GM12873 (cell line): ENCODE data around the gene KIAA0513.

Experiments used
- TF ChIP-seq, protein P1 (sequence below): IDR thresholded peaks from 2 replicates; pipeline ENCODE4 v1.5.1; 2012; ENCODE audit warnings: low read depth, mild to moderate bottlenecking, moderate library complexity, low read length, control low read depth; ENCODE audit not compliant: insufficient read depth; ENCODE audit errors: missing control alignments

Gene KIAA0513

DNA sequence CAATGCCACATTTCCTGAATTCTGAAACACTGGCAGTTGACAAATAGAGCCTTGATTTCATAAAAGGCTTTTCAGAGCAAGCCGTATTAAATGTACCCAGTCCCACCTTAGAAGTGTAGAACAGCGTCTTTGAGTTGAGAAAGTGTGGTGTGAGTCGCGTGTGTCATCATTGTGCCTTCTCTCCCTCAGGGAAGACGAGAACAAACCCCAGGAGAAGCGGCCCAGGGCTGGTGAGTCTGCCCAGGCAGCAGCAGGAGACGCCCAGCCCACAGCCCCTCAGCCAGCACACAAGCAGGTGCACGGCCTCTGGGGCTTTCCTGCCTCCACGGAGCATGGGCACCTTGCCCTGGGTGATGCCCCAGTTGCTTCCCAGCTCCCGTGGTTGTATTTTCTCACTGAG lies 50.6 kb downstream of the KIAA0513 start:
- TF ChIP-seq, protein P1, sequence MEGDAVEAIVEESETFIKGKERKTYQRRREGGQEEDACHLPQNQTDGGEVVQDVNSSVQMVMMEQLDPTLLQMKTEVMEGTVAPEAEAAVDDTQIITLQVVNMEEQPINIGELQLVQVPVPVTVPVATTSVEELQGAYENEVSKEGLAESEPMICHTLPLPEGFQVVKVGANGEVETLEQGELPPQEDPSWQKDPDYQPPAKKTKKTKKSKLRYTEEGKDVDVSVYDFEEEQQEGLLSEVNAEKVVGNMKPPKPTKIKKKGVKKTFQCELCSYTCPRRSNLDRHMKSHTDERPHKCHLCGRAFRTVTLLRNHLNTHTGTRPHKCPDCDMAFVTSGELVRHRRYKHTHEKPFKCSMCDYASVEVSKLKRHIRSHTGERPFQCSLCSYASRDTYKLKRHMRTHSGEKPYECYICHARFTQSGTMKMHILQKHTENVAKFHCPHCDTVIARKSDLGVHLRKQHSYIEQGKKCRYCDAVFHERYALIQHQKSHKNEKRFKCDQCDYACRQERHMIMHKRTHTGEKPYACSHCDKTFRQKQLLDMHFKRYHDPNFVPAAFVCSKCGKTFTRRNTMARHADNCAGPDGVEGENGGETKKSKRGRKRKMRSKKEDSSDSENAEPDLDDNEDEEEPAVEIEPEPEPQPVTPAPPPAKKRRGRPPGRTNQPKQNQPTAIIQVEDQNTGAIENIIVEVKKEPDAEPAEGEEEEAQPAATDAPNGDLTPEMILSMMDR, result no peak

DNA sequence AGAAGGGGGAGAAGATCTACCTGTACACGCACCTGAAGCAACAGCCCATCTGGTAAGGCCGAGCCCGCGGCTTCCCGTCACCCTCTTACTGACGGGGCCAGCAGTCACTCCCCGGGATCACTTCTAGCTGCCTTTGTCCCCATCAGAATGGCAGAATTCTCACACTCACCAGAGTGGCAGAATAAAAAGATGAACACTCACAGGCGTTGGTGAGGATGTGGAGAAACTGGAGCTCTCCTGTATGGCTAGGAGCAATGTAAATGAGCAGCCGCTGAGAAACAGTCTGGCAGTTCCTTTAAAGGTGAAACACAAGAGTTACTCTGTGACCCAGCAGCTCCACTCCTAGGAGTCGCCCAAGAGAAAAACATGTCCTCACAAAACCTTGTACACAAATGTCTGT lies 51.4 kb downstream of the KIAA0513 start:
- TF ChIP-seq, protein P1, result no peak

DNA sequence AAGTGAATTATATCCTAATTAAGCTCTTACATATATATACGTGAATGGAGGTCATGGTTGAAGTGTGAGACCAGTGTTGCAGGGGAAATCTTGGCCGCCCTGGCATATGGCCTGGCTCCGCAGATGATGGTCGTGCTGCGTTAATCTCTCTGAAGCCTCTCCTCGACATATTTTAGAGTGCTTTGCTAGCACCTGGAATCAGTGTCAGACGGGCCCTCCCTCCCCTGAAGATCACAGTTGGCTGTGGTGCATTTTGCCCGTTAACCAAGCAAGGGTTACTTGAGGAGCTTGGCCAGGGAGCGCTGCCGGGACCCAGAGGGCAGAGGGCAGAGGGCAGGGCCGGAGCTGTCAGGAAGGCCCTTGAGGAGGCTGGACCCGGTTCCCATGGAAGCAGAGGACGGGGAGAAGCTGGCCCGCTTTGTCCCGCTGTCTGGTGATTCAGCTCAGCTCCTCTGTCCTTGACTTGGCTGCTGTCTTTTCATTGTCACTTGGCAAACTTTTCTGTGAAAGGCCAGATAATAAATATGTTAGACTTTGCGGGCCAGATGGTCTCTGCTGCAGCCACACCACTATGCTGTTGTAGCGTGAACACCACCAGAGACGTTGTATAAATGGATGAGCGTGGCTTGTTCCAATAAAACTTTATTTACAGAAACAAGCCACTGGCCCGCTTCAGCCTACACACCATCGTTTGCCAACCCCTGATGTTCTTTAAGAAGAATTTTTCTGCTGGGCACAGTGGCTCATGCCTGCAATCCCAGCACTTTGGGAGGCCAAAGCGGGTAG lies 52.4 kb downstream of the KIAA0513 start:
- TF ChIP-seq, protein P1, result no peak

DNA sequence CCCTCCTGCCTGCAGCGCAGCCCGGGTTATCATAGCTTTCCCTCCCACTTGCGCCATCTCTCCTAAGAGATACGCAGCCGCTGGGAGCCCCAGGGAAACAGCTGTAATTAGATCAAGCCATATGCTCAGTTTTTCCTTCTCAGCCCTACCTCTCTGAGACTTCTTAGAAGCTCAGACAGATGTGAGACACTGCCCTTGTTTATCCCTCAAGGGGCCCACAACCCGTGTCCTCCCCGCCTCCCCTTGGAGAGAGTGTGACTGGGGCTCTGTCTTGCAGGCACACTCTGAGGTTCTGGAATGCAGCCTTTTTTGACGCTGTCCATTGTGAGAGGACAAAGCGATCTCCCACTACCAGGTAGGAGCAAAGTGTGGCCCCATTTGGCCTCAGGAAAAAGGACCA lies 53.4 kb downstream of the KIAA0513 start:
- TF ChIP-seq, protein P1, result no peak

DNA sequence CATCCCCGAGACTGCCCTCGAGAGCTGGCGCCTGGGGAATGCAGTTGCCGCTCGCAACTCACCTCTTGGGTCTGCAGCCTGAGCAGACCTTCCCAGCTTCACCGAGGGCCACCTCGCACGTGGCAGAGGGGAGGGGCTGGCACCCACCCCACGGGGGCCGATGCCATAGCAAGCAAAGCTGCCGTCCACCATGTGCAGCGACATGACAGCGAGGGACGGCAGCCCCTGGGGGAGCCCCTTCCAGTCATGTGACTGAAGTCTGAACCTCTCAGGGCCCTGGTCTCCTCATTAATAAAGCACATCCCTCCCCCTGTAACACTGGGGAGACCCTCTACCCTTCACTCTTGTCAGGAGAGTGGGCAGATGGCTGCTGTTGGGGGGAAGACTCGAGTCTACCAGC lies 54.2 kb downstream of the KIAA0513 start:
- TF ChIP-seq, protein P1, result no peak

DNA sequence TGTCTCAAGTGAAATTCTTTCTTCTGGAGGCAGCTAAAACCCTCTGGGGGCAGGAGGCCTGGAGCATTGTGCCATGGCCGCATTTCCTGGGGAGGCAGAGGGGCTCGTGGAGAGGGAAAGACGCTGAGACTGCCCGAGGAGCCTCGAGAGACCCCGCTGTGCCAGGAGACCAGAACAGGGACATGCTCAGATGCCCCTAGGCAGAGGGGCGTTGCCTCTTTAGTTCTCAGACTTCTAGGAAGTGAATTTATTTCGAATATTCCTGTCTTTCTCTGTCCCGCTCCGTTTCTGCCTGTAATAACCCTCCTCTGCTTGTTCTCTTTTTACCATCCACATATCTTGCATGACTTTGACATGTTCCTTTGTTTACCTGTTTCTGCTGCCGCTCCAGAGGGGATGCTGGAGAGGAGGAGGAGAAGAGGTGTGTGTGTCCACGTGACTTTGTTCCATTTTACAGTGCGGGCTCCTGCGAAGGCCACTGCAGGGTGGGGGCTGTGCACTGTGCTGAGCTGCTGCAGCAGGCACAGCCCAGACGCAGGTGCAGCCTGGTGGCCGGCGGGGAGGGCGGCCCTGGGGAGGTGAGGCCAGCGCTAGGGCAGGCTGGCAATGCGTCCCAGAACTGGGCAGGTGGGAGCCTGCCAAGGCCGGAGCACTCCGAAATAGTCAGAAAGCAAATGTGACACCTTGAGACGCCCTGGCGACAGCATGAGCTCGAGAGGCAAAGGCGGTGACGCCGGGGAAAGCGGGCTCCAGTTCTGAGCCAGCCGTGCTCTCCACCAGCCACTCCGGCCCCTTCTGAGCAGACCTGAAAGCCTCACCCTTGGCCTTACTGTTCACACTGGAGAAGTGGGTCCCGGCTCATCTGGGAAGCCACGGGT lies 54.8 kb downstream of the KIAA0513 start:
- TF ChIP-seq, protein P1, result no peak

DNA sequence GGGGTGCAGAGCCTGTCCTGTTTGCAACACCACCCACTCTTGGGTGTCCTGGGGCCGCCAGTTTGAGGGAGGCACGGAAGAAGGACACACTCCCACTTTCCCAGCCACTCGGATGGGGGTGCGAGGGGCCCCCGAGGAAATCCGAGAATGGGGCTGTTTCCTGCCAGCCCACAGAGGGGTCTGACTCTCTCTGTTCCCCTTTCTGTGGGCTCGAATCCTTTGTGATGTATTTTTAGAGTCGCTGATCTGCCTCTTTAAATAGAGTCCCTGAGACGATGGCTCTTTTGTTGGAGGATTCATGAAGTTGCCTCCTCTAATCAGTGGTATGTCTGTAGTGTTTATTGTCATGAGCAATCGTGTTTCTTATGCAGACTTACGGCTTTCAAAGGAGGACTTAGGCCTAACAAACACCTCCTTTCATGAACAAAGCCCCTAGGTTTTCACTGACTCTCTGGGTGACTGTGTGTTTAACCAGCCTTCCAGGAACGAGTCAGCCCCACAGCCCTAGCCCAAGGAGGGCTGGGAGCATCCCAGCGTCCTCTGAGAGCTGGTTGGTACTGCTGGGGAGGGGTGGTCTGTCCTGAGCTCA lies 55.5 kb downstream of the KIAA0513 start:
- TF ChIP-seq, protein P1, result no peak
